ENCODE data around the gene AK3.

AK3 gene

GRCh38 chr9:4746278-4747030, 5.5 kb upstream of the AK3 start:
- DNase-seq: no peak

- no peak for DNase-seq
Observed at GRCh38 chr9:4743131-4743875, 2.3 kb upstream of the AK3 start.

- DNase-seq: no peak
Observed at GRCh38 chr9:4742246-4742645, 1.2 kb upstream of the AK3 start.

GRCh38 chr9:4741365-4742089, 525 bp upstream of the AK3 start:
- no peak for DNase-seq

- DNase-seq: no peak
Observed at GRCh38 chr9:4740388-4740637, 689 bp downstream of the AK3 start.

- DNase-seq: no peak
Observed at GRCh38 chr9:4739587-4740387, 1.2 kb downstream of the AK3 start.

- DNase-seq: no peak
Observed at GRCh38 chr9:4738866-4739586, 2.0 kb downstream of the AK3 start.

- no peak for DNase-seq
Observed at GRCh38 chr9:4734150-4734549, 6.9 kb downstream of the AK3 start.

- no peak for DNase-seq
Observed at GRCh38 chr9:4732890-4733289, 8.1 kb downstream of the AK3 start.

- DNase-seq: no peak
Observed at GRCh38 chr9:4727593-4727992, 13.4 kb downstream of the AK3 start.

GRCh38 chr9:4725706-4726442, 15.1 kb downstream of the AK3 start:
- no peak for DNase-seq

- DNase-seq: no peak
Observed at GRCh38 chr9:4721736-4722135, 19.3 kb downstream of the AK3 start.

- no peak for DNase-seq
Observed at GRCh38 chr9:4718911-4719310, 22.1 kb downstream of the AK3 start.

GRCh38 chr9:4717815-4718214, 23.2 kb downstream of the AK3 start:
- no peak for DNase-seq

- DNase-seq: no peak
Observed at GRCh38 chr9:4716163-4716562, 24.8 kb downstream of the AK3 start.

GRCh38 chr9:4714266-4715016, 26.6 kb downstream of the AK3 start:
- DNase-seq: no peak

- no peak for DNase-seq
Observed at GRCh38 chr9:4713849-4714248, 27.2 kb downstream of the AK3 start.

GRCh38 chr9:4709380-4709779, 31.6 kb downstream of the AK3 start:
- DNase-seq: no peak

- no peak for DNase-seq
Observed at GRCh38 chr9:4706971-4707622, 33.9 kb downstream of the AK3 start.

- no peak for DNase-seq
Observed at GRCh38 chr9:4706021-4706420, 35.0 kb downstream of the AK3 start.

GRCh38 chr9:4704129-4704528, 36.9 kb downstream of the AK3 start:
- DNase-seq: no peak

Data from fibroblast of skin of right biceps (primary cell).